HCT116 (cell line): Measurements from ENCODE around the gene NACAD. TPM values are rescaled to one million over a fixed set of nuclear protein-coding genes. Genes with fewer than 3 reads are reported as not detected.

ENCODE experiments used
- ATAC-seq: fragments of 200-7000 bp; cut with Tn5 transposase; 2 replicates; pipeline ENCODE4 v1.9.1; 2020; ENCODE audit warnings: mild to moderate bottlenecking, moderate library complexity
- BruUV-seq: library from RNA; stranded (reverse); fragments of 400-500 nt; replicated peaks from 2 replicates; lab custom pipeline; 2021; lab: Mats Ljungman, UMichigan
- CTCF ChIA-PET: fragments of 300-600 bp; sonication (Branson Sonifier 250); formaldehyde crosslinking; loops from one replicate; lab custom pipeline; 2021; ENCODE audit warnings: antibody characterized with exemption; lab: Charles Lee
- POLR2A ChIA-PET: fragments of 300-600, 350-600 bp; sonication (Branson Sonifier 250); formaldehyde crosslinking; loops from one replicate; lab custom pipeline; 2021; ENCODE audit warnings: antibody characterized with exemption; lab: Charles Lee
- RAD21 ChIA-PET, 2 experiments: fragments of 300-600 bp; sonication (Branson Sonifier 250); formaldehyde crosslinking; loops; one replicate each; lab custom pipeline; 2023; ENCODE audit warnings: low total read pairs in 2 of 2; ENCODE audit not compliant: uncharacterized antibody in 2 of 2, unreplicated experiment in 2 of 2, low non-redundant PET in 1 of 2; lab: Charles Lee
- DNase-seq: peaks from one replicate; pipeline ENCODE4 v3.0.0-alpha.2; 2010; ENCODE audit warnings: low read depth, low spot score
- H2AFZ ChIP-seq: fragments of 200-600 bp; shearing (Covaris generic), sonication (generic); 2 replicates; pipeline ENCODE4 v1.6.1; 2017; ENCODE audit warnings: low read depth, mixed run types, mixed read lengths, antibody characterized with exemption, low read length; ENCODE audit not compliant: poor library complexity, severe bottlenecking
- H3K27ac ChIP-seq: 2 replicates; pipeline ENCODE4 v1.5.1; 2012; ENCODE audit warnings: low read depth, low read length
- H3K27me3 ChIP-seq: fragments of 200-600 bp; sonication (generic); 2 replicates; pipeline ENCODE4 v1.6.1; 2016; ENCODE audit warnings: mixed run types, low read length, mixed read lengths; ENCODE audit not compliant: insufficient read depth
- H3K36me3 ChIP-seq, 2 experiments: fragments of 200-500 bp in 1 of 2; fragments of 200-600 bp in 1 of 2; sonication (Bioruptor generic) in 1 of 2; sonication (generic) in 1 of 2; 2 replicates each; pipeline versions ENCODE4 v1.5.1 to v1.6.1; 2014 to 2016; ENCODE audit warnings: low read length in 2 of 2, inconsistent platforms in 1 of 2, mixed read lengths in 1 of 2, mixed run types in 1 of 2; ENCODE audit not compliant: insufficient read depth in 2 of 2, control insufficient read depth in 1 of 2
- H3K4me1 ChIP-seq, 2 experiments: fragments of 200-600 bp in 1 of 2; sonication (generic) in 1 of 2; 2 replicates each; pipeline versions ENCODE4 v1.5.1 to v1.6.1; 2012 to 2017; ENCODE audit warnings: low read length in 2 of 2, inconsistent platforms in 1 of 2, mild to moderate bottlenecking in 1 of 2, mixed read lengths in 1 of 2, mixed run types in 1 of 2, moderate library complexity in 1 of 2; ENCODE audit not compliant: insufficient read depth in 2 of 2, control insufficient read depth in 1 of 2
- H3K4me2 ChIP-seq: fragments of 200-600 bp; sonication (generic); 2 replicates; pipeline ENCODE4 v1.6.1; 2017; ENCODE audit warnings: mixed run types, low read length, mixed read lengths
- H3K4me3 ChIP-seq, 2 experiments: fragments of 200-600 bp in 1 of 2; sonication (generic) in 1 of 2; replicated peaks in 1 of 2; 2 replicates each; pipeline ENCODE4 v1.5.1; 2011 to 2016; ENCODE audit warnings: low read length in 2 of 2, control low read depth in 1 of 2, low read depth in 1 of 2, mild to moderate bottlenecking in 1 of 2, mixed read lengths in 1 of 2, mixed run types in 1 of 2
- H3K79me2 ChIP-seq: fragments of 200-600 bp; sonication (generic); 2 replicates; pipeline ENCODE4 v1.6.1; 2017; ENCODE audit warnings: mild to moderate bottlenecking, mixed run types, low read length, moderate library complexity, mixed read lengths; ENCODE audit not compliant: insufficient read depth
- H3K9ac ChIP-seq: fragments of 200-600 bp; sonication (generic); 2 replicates; pipeline ENCODE4 v1.6.1; 2016; ENCODE audit warnings: low read length, mixed read lengths
- H3K9me2 ChIP-seq: fragments of 200-600 bp; sonication (generic), shearing (Covaris generic); 2 replicates; pipeline ENCODE4 v1.6.1; 2017; ENCODE audit warnings: mixed run types, mild to moderate bottlenecking, moderate library complexity; ENCODE audit not compliant: insufficient read depth
- H3K9me3 ChIP-seq, 2 experiments: fragments of 200-500 bp in 1 of 2; fragments of 200-600 bp in 1 of 2; sonication (Bioruptor generic) in 1 of 2; sonication (generic) in 1 of 2; 2 replicates each; pipeline ENCODE4 v1.6.1; 2014 to 2017; ENCODE audit warnings: low read length in 2 of 2, mixed read lengths in 2 of 2, inconsistent platforms in 1 of 2, low read depth in 1 of 2, mild to moderate bottlenecking in 1 of 2, mixed run types in 1 of 2, moderate library complexity in 1 of 2; ENCODE audit not compliant: control insufficient read depth in 1 of 2, insufficient read depth in 1 of 2
- H4K20me1 ChIP-seq: fragments of 200-600 bp; sonication (generic), shearing (Covaris generic); 2 replicates; pipeline ENCODE4 v1.6.1; 2017; ENCODE audit warnings: mixed run types, mild to moderate bottlenecking, moderate library complexity; ENCODE audit not compliant: insufficient read depth
- ATF3 ChIP-seq: IDR thresholded peaks from 2 replicates; pipeline ENCODE4 v1.6.1; 2012
- CEBPB ChIP-seq: IDR thresholded peaks from 2 replicates; pipeline ENCODE4 v1.6.1; 2012; ENCODE audit warnings: low read depth
- ELF1 ChIP-seq: IDR thresholded peaks from 2 replicates; pipeline ENCODE4 v1.6.1; 2012; ENCODE audit warnings: low read depth, borderline replicate concordance
- EZH2 ChIP-seq: fragments of 200-600 bp; sonication (generic); IDR thresholded peaks from 2 replicates; pipeline ENCODE4 v1.6.1; 2017; ENCODE audit warnings: antibody characterized with exemption, mixed run types
- EZH2phosphoT487 ChIP-seq: fragments of 200-600 bp; IDR thresholded peaks from 2 replicates; pipeline ENCODE4 v1.6.1; 2018; ENCODE audit warnings: antibody characterized with exemption, borderline replicate concordance
- FOSL1 ChIP-seq: IDR thresholded peaks from 2 replicates; pipeline ENCODE4 v1.6.1; 2012; ENCODE audit warnings: low read depth
- JUND ChIP-seq: IDR thresholded peaks from 2 replicates; pipeline ENCODE4 v1.6.1; 2012
- RAD21 ChIP-seq: IDR thresholded peaks from 2 replicates; pipeline ENCODE4 v1.6.1; 2012; ENCODE audit warnings: low read depth, mild to moderate bottlenecking
- REST ChIP-seq: IDR thresholded peaks from 2 replicates; pipeline ENCODE4 v1.6.1; 2012; ENCODE audit warnings: low read depth
- YY1 ChIP-seq: IDR thresholded peaks from 2 replicates; pipeline ENCODE4 v1.6.1; 2011; ENCODE audit warnings: low read length, low read depth, moderate library complexity, mild to moderate bottlenecking; ENCODE audit not compliant: insufficient replicate concordance; ENCODE audit errors: extremely low read depth
- ZFX ChIP-seq: fragments of 450-650 bp; IDR thresholded peaks from 2 replicates; pipeline ENCODE4 v1.6.1; 2017
- intact Hi-C: fragments of 100-400 bp; cut with micrococcal nuclease; formaldehyde crosslinking; loops from 2 replicates; pipeline ENCODE4 v1.10.0; 2022
- total RNA-seq: library from RNA; stranded (reverse); gene quantifications from one replicate; pipeline ENCODE4 v1.2.1, GENCODE V29; 2021; ENCODE audit not compliant: unreplicated experiment
- TF ChIP-seq, protein P1 (sequence below), 3 experiments: fragments of 200-600 bp in 1 of 3; sonication (generic) in 1 of 3; IDR thresholded peaks in 2 of 3; conservative IDR thresholded peaks in 1 of 3; 2 replicates each; pipeline ENCODE4 v1.5.1; 2012 to 2017; ENCODE audit warnings: low read depth in 2 of 3, low read length in 2 of 3, antibody characterized with exemption in 1 of 3, borderline replicate concordance in 1 of 3, control low read depth in 1 of 3, mild to moderate bottlenecking in 1 of 3, mixed read lengths in 1 of 3, mixed run types in 1 of 3, moderate library complexity in 1 of 3; ENCODE audit not compliant: insufficient read depth in 1 of 3

NACAD gene
- total RNA-seq, 1 experiment from 2014 or later = 0.05 TPM

- peaks cover 8 to 11% of the 10 kb centered on the region in 2 experiments for H3K4me1 ChIP-seq
- ChIA-PET POLR2A (no interaction called here), RAD21 (no interaction called here), CTCF (interaction anchor here (0.8 kb wide), 1 partner anchor 99 kb away, joined by 4 read pairs; no protein-coding TSS in a partner anchor)
- H4K20me1 ChIP-seq = no peaks in the 10 kb centered on the region
- H3K4me2 ChIP-seq = no peak overlapping the region
- no peaks in the 10 kb centered on the region for H3K9me2 ChIP-seq
- H3K9ac ChIP-seq = no peak overlapping the region
- intact Hi-C loops = no loop called here
- DNase-seq = no peak
- no peak overlapping the region for H2AFZ ChIP-seq
- H3K36me3 ChIP-seq = no peaks in the 10 kb centered on the region
- no peak for TF ChIP-seq RAD21
- TF ChIP-seq CEBPB = no peak
- no peak for TF ChIP-seq YY1
- no peak for TF ChIP-seq FOSL1
- no peak for TF ChIP-seq JUND
- no peak for TF ChIP-seq ELF1
- H3K79me2 ChIP-seq = no peaks in the 10 kb centered on the region
- no peaks in the 10 kb centered on the region for H3K27me3 ChIP-seq
- ATAC-seq = no peak
- no peak overlapping the region for H3K27ac ChIP-seq
- no peak overlapping the region for H3K4me3 ChIP-seq
- BruUV-seq = no TSS peak
- no peaks in the 10 kb centered on the region for H3K9me3 ChIP-seq
Measured at GRCh38 chr7:45073031-45073785, 15.6 kb downstream of the NACAD start.

DNA sequence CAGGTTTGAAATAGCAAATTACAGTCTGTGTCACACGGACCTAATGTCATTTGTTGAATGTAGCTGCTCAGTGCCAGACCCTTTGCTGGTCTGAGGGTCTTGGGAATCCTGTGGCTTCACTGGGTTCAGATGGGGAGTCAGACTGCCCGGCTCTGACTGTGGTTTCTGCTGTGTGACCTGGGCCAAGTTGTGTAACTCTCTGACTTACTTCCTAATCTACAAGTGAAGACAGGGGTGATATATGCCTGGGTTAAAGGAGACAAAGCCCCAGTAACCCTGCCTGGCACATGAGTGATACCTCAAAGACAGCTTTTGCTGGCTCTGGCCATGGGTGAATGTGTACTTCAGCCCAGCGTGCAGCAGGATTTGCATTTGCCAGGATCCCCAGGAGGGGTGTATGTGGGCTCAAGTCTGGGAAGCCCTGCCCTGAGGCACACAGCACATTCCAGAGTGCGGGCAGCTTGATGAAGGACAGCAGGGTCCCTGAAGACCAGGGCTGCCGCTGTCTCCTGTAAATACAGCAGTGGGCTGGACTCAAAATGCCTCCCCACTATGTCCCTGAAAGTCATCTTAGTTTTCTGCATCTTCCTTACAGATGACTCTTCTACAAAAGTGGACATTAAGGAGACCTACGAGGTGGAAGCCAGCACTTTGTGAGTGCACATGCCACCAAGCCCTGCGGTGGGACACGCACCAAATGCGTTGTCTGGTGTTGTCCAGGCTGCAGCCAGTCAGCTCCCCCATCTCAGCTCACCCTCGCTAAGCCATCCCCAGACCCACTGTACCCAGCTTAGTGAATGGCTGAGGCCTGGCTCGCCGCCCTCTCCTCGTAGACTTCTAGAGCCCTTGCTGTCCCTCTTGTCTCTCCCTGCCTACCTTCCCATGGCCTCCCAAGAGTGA is 16.4 kb downstream of the NACAD start:
- Histone ChIP-seq H3K79me2 (no peaks in the 10 kb centered on the region), H3K4me1 (peaks cover 12 to 20% of the 10 kb centered on the region in 2 experiments), H2AFZ (no peak overlapping the region), H3K9me3 (no peaks in the 10 kb centered on the region), H3K4me3 (no peak overlapping the region), H3K4me2 (no peak overlapping the region), H3K9me2 (no peaks in the 10 kb centered on the region), H3K9ac (no peak overlapping the region), H3K36me3 (no peaks in the 10 kb centered on the region), H3K27me3 (no peaks in the 10 kb centered on the region), H4K20me1 (no peaks in the 10 kb centered on the region), H3K27ac (no peak overlapping the region)
- intact Hi-C loops = no loop called here
- ChIA-PET RAD21 (no interaction called here), CTCF (interaction anchor here (0.8 kb wide), 1 partner anchor 99 kb away, joined by 4 read pairs; no protein-coding TSS in a partner anchor), POLR2A (no interaction called here)
- TF ChIP-seq ATF3 (no peak), EZH2 (no peak), EZH2phosphoT487 (no peak), REST (no peak), ELF1 (no peak), ZFX (no peak)
- TF ChIP-seq, protein P1, sequence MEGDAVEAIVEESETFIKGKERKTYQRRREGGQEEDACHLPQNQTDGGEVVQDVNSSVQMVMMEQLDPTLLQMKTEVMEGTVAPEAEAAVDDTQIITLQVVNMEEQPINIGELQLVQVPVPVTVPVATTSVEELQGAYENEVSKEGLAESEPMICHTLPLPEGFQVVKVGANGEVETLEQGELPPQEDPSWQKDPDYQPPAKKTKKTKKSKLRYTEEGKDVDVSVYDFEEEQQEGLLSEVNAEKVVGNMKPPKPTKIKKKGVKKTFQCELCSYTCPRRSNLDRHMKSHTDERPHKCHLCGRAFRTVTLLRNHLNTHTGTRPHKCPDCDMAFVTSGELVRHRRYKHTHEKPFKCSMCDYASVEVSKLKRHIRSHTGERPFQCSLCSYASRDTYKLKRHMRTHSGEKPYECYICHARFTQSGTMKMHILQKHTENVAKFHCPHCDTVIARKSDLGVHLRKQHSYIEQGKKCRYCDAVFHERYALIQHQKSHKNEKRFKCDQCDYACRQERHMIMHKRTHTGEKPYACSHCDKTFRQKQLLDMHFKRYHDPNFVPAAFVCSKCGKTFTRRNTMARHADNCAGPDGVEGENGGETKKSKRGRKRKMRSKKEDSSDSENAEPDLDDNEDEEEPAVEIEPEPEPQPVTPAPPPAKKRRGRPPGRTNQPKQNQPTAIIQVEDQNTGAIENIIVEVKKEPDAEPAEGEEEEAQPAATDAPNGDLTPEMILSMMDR (IDR thresholded peaks at IDR 0.05 in 2 of 3, conservative IDR thresholded peaks at IDR 0.05 in 1 of 3; ENCODE audit: borderline replicate concordance in 1 of 3, insufficient read depth in 1 of 3, low read depth in 2 of 3, low read length in 2 of 3) = no peak
- ATAC-seq (no peak), DNase-seq (no peak)
- no TSS peak for BruUV-seq
